Left forelimb (tissue), 1 donor: Measurements from ENCODE around the gene TMEM145.
"Not testable (repeated sequence)": the region's sequence is repeated elsewhere in the genome, so short reads cannot be mapped to it uniquely, and the experiment has no call there.

Experiments used
- DNase-seq: peaks from one replicate; pipeline ENCODE4 v3.0.0-alpha.2; 2018; ENCODE audit warnings: low spot score

TMEM145 gene

DNA sequence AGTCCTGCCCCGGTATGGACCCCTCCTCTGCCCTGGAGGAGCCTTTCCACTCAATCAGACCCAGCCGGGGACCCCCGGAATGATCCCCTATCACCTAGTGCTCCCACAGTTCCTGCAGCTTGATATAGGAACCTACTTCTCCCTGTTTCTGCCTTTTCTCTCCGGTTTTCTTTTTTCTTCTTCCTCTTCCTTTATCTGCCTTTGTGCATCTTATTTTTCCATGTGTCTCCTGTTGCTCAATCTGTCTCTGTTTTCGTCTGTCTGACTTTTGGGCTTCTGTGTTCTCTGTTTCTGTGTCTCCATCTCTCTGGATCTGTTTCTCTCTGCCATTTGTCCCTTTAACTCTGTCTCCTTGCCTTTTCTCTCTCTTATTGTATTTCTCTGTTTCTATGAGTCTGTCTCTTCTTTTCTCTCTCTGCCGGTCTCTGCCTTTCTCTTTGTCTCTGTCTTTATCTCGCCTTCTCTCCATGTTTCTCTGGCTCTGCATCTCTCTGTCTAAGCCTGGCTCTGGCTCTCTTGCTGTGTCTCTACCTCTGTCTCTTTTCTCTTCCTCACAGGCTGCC lies 22.3 kb downstream of the TMEM145 start:
- DNase-seq: no peak

DNA sequence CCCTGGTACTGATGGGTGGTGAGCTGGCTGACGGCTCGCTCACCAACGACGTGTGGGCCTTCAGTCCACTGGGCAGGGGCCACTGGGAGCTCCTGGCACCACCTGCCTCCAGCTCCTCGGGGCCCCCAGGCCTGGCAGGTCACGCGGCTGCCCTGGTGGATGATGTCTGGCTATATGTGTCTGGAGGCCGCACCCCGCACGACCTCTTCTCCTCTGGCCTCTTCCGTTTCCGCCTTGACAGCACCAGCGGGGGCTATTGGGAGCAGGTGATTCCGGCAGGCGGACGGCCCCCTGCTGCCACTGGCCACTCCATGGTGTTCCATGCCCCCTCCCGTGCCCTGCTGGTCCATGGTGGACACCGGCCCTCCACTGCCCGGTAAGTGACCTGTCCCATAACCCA lies 22.9 kb downstream of the TMEM145 start:
- no peak for DNase-seq

DNA sequence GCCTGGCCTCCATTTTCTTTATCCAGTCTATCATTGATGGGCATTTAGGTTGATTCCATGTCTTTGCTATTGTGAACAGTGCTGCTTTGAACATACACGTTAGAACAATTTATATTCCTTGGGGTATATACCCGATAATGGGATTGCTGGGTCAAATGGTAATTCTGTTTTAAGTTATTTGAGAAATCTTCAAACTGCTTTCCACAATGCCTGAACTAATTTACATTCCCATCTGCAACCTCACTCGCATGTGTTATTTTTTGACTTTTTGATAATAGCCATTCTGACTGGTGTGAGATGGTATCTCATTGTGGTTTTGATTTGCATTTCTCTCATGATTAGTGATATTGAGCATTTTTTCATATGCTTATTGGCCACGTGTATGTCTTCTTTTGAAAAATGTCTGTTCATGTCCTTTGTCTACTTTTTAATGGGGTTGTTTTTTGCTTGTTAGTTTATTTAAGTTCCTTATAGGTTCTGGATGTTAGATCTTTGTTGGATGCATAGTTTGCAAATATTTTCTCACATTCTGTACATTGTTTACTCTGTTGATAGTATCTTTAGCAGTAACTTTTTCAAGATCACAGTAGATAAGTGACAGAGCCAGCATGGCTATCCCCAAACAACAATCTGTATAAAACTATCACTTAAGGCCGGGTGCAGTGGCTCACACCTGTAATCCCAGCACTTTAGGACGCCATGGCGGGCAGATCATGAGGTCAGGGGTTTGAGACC lies 26.2 kb downstream of the TMEM145 start:
- not testable (repeated sequence) for DNase-seq

GRCh38 chr19:42339922-42340321 lies 26.8 kb downstream of the TMEM145 start:
- not testable (repeated sequence) for DNase-seq

DNA sequence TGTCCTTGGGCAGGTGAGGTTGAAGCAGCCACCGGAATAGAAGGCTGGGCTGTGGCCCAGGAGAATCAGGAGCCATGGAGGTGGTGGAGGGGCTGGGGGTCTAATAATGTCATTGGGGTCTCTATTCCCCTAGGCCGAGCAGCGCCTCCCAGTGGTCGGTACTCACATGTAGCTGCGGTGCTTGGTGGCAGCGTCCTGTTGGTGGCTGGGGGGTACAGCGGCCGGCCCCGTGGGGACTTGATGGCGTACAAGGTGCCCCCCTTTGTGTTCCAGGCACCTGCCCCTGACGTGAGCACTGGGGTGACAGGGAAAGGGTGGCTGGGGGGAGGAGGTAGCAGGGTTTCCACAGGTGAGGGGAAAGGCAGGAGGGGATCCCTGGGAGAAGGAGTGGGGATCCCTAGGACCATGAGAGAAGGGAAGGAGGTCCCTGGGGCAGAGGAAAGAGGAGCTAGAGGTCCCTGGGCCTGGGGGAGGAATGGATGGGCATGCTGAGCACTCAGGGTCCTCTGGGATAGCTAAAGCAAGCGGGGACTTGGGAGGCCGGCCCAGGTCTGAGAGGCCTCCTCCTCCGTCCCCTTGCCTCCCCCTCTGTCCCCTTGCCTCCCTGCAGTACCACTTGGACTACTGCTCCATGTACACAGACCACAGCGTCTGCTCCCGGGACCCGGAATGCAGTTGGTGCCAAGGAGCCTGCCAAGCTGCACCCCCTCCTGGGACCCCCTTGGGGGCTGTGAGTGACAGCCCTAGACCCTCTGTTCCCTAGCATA lies 30.4 kb downstream of the TMEM145 start:
- no peak for DNase-seq

- DNase-seq: no peak
These were observed 31.3 kb downstream of the TMEM145 start for GRCh38 chr19:42344336-42344893.

- DNase-seq: no peak
These were observed 32.2 kb downstream of the TMEM145 start for GRCh38 chr19:42345191-42345812.

DNA sequence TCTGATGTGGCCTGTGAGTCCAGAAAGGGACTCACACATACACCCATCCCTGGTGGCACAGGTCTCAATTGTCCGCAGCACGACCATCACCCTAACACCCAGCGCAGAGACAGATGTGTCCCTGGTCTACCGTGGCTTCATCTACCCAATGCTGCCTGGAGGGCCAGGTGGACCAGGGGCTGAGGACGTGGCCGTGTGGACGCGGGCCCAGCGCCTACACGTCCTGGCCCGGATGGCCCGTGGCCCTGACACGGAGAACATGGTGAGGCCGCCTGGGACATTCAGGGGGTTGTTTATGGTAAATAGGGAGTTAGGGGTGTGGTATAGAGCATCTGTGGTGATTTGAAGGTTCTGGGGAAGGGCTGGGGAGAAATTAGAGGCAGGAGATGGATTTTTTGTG lies 35.1 kb downstream of the TMEM145 start:
- no peak for DNase-seq

- DNase-seq: no peak
These were observed 36.4 kb downstream of the TMEM145 start for GRCh38 chr19:42349378-42350107.

- DNase-seq: no peak
These were observed 37.3 kb downstream of the TMEM145 start for GRCh38 chr19:42350417-42350816.

DNA sequence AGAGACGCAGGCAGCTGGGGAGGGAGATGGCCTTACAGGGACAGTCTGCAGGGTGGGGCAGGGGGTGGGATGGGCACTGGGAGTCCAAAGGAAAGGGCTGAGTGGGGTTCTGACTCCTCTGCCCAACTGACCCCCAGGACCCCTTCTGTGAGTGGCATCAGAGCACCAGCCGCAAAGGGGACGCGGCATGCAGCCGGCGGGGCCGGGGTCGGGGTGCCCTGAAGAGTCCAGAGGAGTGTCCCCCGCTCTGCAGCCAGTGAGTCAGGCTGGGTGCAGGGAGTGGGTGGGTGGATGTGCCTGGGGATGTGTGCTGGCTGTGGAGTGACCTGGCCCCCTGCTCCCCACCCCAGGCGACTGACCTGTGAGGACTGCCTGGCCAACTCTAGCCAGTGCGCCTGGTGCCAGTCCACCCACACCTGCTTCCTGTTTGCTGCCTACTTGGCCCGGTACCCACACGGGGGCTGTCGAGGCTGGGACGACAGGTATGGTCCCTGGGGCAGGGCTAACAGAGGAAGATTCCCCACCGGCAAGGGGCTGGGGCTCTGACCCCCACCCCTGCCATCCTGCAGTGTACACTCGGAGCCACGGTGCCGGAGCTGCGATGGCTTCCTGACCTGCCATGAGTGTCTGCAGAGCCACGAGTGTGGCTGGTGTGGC lies 38.1 kb downstream of the TMEM145 start:
- DNase-seq: no peak

DNA sequence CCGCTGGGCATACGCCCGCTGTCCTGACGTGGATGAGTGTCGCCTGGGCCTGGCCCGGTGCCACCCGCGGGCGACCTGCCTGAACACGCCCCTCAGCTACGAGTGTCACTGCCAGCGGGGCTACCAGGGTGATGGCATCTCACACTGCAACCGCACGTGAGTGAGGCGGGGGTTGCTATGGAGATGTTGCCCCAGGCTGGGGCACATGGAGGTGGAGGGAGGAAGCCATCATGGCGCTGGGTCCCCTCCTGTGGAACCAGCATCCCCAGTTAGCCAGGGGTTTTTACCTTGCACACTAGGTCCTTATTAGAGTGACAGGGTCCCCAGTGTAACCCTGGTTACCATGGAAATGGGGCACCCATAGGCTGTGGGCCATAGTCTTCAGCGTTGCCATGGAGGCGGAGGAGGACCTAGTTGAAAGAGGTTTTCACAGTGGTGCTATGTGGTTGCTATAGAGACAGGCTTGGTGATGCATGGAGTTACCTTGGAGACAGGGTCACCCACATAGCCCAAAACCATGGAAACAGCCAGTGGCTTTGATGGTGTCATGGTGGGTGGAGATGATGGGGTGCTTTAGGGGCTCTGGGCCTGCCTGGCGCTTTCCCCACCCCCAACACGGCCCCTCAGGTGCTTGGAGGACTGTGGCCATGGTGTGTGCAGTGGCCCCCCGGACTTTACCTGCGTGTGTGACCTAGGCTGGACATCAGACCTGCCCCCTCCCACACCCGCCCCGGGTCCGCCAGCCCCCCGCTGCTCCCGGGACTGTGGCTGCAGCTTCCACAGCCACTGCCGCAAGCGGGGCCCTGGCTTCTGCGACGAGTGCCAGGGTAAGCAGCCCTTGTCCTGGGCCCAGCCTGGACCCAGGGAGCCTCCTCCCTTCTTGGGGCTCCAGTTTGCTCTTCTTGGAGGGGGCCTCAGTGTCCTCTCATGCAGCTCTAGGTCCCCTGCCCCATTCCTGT lies 39.5 kb downstream of the TMEM145 start:
- DNase-seq: no peak

GRCh38 chr19:42353341-42354015 lies 40.4 kb downstream of the TMEM145 start:
- DNase-seq: no peak

DNA sequence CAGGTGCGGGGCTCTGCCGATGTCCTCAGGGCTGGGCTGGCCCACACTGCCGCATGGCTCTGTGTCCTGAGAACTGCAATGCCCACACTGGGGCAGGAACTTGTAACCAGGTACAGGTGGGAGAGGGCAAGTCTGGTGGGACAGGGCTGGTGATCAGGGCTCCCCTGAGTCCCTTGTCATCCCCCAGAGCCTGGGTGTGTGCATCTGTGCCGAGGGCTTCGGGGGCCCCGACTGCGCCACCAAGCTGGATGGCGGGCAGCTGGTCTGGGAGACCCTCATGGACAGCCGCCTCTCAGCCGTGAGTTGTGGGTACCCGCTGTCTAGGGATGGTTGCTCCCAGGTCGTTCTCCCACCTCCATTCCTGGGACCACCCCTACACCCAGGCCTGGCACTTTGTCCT lies 42.8 kb downstream of the TMEM145 start:
- no peak for DNase-seq

DNA sequence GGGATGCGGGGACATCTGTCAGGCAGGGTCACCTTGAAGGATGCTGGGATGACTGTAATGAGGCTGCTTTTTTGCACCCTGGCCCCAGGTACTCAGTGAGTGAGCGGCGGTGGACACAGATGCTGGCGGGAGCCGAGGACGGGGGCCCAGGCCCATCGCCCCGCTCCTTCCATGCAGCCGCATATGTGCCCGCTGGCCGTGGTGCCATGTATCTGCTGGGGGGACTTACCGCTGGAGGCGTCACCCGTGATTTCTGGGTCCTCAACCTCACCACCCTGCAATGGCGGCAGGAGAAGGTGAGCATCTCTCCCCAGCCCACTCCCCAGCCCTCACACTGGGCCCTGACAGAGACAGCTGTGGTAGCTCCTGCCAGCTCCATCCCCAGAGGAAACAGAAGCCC lies 43.6 kb downstream of the TMEM145 start:
- no peak for DNase-seq

DNA sequence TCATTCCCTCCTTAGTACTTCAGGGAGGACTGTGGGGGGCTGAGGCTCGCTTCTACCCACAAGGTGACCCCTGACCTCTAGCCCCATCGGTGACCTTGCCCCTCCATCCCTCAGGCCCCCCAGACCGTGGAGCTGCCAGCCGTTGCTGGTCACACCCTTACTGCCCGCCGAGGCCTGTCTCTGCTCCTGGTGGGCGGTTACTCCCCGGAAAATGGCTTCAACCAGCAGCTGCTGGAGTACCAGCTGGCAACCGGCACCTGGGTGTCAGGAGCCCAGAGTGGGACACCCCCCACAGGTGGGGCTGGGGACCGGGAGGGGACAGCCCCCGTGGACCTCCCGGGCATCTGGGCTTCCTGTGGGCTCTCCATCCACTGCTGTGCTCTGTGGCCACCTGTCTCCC lies 44.2 kb downstream of the TMEM145 start:
- no peak for DNase-seq

DNA sequence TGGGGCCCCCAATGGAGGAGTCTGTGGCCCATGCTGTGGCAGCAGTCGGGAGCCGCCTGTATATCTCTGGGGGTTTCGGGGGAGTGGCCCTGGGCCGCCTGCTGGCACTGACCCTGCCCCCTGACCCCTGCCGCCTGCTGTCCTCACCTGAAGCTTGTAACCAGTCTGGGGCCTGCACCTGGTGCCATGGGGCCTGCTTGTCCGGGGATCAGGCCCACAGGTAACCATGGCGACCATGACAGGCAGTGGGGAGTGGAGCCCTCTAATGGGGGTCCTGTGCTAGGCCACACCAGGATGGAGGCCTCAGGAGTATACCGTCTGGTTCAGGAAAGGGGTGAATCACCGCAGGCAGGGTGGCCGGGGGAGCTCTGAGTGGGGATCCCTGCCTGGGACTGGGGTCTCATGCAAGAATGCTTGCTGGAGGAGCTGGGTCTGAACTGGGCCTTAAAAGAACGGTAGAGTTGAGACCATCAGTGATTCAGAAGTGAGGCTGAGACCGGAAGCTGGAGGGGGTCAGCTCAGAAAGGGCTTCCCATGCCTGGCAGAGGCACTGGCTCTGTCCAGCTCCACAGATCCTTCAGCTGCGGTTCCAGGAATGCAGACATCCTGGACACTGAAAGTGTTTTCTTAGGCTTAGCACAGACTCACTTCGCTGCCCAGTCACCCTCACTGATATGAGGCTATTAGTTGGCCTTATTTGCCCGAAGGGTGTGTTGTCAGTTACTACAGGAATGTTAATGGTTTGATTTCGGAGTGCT lies 47.9 kb downstream of the TMEM145 start:
- DNase-seq: no peak

GRCh38 chr19:42361545-42361910 lies 48.4 kb downstream of the TMEM145 start:
- DNase-seq: no peak

- no peak for DNase-seq
These were observed 49.2 kb downstream of the TMEM145 start for GRCh38 chr19:42362342-42362741.
